Activated T-cell treated with anti-CD3 and anti-CD28 coated beads for 1 hour (primary cell): Measurements from ENCODE around the gene SLAIN1.

Experiments
- DNase-seq: peaks from one replicate; pipeline ENCODE4 v3.0.0-alpha.2; 2020; ENCODE audit warnings: low read depth

Gene SLAIN1

DNA sequence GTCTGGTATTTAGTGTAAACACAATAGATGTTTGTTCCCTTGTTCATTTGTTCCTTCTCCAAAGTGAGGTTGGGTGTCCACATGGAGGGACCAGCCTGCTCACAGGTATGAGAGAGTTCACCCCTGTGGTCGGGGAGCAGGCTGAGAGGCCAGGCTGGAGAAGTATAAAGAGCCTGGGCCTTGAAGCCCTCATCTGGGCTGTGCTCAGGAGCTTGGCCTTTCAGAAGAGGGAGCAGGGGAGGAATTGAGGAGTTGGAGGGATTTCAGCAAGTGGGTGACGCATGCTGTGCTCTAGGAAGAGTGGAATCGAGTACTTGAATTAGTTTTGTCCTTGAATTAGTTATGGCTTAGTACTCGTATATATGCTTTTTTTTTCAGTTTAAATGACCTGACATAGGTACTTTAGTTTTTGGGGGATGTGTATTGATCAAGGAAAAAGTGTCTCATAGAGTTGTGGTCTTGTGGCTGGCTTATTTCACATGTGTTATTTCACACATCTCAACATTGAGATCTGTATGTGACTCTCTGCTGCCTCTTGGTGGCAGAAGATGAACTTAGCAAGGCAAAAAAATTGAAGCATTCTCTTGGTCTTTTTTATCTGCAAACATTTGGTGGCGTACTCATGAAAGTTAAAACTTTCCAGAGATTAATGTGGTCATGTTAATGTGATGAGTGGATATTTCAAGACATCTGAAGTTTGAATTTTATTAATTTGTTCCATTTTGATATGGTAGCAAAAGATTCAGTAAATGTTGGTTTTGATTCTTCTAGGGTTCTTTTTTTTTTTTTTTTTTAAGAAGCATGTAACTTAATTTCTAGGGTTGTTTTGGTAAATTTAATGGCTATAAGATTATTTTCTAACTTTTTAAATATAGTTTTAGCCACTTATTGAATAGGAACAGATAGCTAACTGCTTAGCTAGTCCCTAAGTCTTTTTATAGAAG lies 54.3 kb downstream of the SLAIN1 start:
- DNase-seq = peak; percentile 7

- no peak for DNase-seq
These were observed 55.1 kb downstream of the SLAIN1 start for GRCh38 chr13:77752512-77753069.

DNA sequence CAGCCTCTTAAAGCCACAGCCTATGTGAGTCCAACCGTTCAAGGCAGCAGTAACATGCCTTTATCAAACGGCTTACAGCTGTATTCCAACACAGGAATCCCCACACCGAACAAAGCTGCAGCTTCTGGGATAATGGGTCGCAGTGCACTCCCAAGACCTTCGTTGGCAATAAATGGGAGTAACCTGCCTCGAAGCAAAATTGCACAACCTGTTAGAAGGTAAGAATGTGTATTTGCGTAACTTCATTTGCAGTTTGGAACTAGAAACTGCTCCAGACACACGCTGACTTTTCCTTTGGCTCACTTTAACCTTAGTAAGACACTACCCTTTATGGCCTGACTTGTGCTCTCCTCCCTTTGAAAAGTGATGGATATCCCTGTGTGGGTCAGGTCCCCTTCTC lies 63.4 kb downstream of the SLAIN1 start:
- no peak for DNase-seq

GRCh38 chr13:77767413-77767812 lies 69.9 kb downstream of the SLAIN1 start:
- no peak for DNase-seq

DNA sequence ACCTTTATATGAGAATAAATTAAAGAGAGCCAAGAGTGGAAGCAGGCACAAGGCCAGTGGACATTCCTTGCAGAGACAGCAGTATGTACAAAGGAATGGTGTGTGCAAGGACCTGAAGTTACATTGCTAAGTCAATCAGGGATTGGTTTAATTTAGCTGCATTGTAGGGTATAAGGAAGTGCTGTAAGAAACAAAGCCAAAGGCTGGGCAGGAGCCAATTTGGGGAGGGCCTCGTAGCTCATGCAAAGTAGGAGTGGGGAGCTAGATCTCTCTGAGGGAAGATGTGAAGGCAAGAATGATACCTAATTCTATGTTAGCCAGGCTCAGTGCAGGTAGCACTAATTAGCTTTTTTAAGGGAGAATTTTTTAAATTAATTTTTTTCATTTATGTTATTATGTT lies 76.7 kb downstream of the SLAIN1 start:
- DNase-seq = no peak

DNA sequence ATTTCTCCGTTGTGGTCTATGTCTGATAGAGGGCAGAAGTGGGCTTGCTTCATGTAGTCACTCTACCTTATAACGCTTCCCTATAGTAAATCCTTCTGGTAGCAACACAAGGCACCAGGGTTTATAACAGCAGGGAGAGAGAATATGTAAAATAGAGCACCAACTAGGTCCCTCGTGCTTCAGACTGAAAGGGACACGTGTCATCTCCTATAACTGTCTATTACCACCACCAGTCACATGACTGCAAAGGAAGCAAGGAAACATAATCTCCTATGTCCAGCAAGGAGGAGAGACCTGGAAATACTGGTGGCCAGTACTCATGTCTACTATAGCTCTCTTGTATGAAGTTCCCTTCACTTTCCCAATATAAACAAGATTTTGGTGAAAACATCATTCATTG lies 79.2 kb downstream of the SLAIN1 start:
- DNase-seq = no peak

GRCh38 chr13:77779552-77780272 lies 82.2 kb downstream of the SLAIN1 start:
- no peak for DNase-seq

GRCh38 chr13:77781808-77782207 lies 84.3 kb downstream of the SLAIN1 start:
- no peak for DNase-seq

GRCh38 chr13:77784515-77784914 lies 87.0 kb downstream of the SLAIN1 start:
- DNase-seq = no peak

GRCh38 chr13:77786695-77787287 lies 89.3 kb downstream of the SLAIN1 start:
- no peak for DNase-seq

- DNase-seq = no peak
These were observed 91.9 kb downstream of the SLAIN1 start for GRCh38 chr13:77789376-77789775.

- no peak for DNase-seq
These were observed 102.7 kb downstream of the SLAIN1 start for GRCh38 chr13:77800219-77800618.

- no peak for DNase-seq
These were observed 109.0 kb downstream of the SLAIN1 start for GRCh38 chr13:77806518-77806917.

DNA sequence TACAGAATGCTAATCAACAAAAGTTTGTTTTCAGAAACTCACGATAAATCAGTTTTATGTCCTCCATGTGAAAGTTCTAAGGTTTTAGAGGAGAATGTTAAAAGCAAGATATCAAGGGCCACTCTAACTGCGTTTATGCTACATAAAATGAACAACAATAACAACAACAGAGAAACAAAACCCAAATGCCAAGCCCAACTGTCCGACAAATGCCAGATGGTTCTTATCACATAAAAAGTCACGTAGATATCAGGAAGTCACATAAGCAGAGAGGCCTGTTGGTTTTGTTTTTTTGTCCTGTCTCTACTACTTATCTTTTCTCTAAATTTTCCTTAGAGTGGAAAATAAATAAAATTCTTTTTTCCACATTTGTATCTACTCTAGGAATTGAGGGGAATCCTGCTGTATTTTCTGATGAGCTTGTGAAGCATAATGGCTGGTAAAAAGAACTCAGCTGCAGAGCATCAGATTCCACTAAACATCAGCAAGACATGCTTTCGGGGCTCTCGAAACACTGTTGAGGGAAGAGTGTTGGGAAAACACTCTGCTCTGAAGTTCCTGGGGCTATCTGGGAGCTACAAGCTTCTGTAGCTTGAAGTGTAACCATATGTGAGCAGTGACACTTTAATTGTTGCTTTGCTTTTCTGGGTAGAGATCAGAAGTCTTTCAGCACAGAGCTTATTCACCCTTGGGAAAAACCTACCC lies 110.1 kb downstream of the SLAIN1 start:
- no peak for DNase-seq

DNA sequence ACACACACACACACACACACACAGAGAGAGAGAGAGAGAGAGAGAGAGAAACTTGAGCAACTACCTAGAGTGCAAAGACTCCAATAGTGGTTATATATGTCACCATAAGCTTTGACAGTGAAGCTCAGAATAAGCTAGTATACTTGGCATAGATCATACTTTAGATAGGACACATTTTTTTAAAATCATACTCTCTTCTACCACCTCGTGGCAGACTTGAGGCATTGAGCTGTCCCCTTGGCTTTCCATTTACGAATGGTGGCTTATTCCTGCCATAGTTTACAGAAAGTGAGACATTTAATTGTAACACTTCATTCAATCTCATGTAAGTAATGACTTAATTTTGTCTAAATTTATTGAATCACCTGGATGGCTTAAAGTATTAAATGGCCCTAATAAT lies 112.9 kb downstream of the SLAIN1 start:
- no peak for DNase-seq

DNA sequence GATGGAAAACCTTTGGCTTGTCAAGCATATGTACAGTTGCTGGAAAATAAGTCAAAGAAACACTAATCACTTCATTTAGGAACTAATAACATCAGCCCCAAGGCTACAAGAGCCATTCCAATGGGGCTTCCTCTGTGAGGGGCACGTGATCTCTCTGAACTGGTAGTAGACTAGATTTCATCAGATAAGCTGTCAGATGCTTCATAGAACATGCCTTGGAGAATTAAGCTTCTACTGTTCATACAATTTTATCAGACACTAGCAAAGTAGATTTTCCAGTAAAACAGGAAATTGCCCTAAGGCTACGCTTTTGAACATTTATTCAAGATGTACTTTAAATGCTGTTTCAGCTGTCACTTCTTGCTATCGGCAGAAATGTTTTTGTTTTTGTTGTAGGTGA lies 113.4 kb downstream of the SLAIN1 start:
- no peak for DNase-seq

GRCh38 chr13:77811381-77811780 lies 113.9 kb downstream of the SLAIN1 start:
- DNase-seq = no peak

DNA sequence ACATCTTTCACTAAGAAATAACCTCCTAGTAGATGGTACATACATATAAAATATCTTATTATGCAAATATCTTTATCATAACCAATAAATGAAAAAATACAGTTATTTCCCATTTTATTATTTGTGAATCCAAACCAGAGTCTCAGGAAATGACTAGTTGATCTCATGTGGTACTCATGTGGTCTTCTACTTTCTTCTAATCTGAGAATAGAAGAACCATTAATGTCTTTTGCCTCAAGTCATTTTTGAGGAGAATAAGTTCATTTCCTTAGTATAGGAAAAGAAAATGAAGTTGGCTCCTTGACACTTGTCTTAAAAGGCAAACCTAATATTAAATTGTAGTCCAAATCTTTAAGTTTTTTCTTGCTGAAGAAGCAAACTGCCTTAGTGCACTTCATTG lies 114.5 kb downstream of the SLAIN1 start:
- DNase-seq = no peak
